K562 (cell line): ENCODE results near the gene PSMG3. TPM values are rescaled to one million over a fixed set of nuclear protein-coding genes. Genes with fewer than 3 reads are reported as not detected.

Source experiments
- CCNT2 ChIP-seq: IDR thresholded peaks from 2 replicates; pipeline ENCODE4 v1.6.1; 2011; ENCODE audit warnings: borderline replicate concordance, low read depth, mild to moderate bottlenecking, moderate library complexity, mixed read lengths, low read length; ENCODE audit not compliant: insufficient read length; ENCODE audit errors: extremely low read depth
- CREM ChIP-seq: IDR thresholded peaks from 2 replicates; pipeline ENCODE4 v1.6.1; 2014; ENCODE audit warnings: antibody characterized with exemption, low read depth
- JUND ChIP-seq, 2 experiments: IDR thresholded peaks; 2 replicates in 1 of 2; 3 replicates in 1 of 2; pipeline ENCODE4 v1.6.1; 2011; ENCODE audit warnings: borderline replicate concordance in 2 of 2, low read depth in 2 of 2, low read length in 2 of 2, improper control_type of control experiment in 1 of 2, missing biosample characterization in 1 of 2, missing genetic modification characterization in 1 of 2, missing genetic modification reagents in 1 of 2
- MEF2D ChIP-seq: conservative IDR thresholded peaks from 2 replicates; pipeline ENCODE4 v1.6.1; 2016; ENCODE audit warnings: low read depth, missing genetic modification characterization, missing compliant biosample characterization
- MEIS2 ChIP-seq: fragments of 450-650 bp; IDR thresholded peaks from 2 replicates; pipeline ENCODE4 v1.6.1; 2014; ENCODE audit warnings: mild to moderate bottlenecking; ENCODE audit not compliant: partially characterized antibody
- POLR3A ChIP-seq: IDR thresholded peaks from 2 replicates; pipeline ENCODE4 v1.6.1; 2011; ENCODE audit warnings: borderline replicate concordance, mild to moderate bottlenecking, moderate library complexity; ENCODE audit not compliant: insufficient read length, insufficient read depth; ENCODE audit errors: extremely low read depth
- ZNF318 ChIP-seq, 2 experiments: fragments of 450-650 bp; IDR thresholded peaks; 2 replicates each; pipeline ENCODE4 v1.6.1; 2016; ENCODE audit warnings: mild to moderate bottlenecking in 2 of 2, borderline replicate concordance in 1 of 2, low read depth in 1 of 2, moderate library complexity in 1 of 2
- polyA plus RNA-seq, 8 experiments: library from polyadenylated mRNA; depleted of rRNA in 4 of 8; stranded (reverse) in 5 of 8; unstranded in 3 of 8; fragments of >200 nt; fragmentation: Nextera tagmentation in 2 of 8; fragmentation: Illumina TruSeq in 1 of 8; extraction: Ambion mirVana in 2 of 8; extraction: Trizol in 1 of 8; gene quantifications; 2 replicates each; pipeline versions ENCODE4 v1.2.1 to v1.2.3, GENCODE V29; 2011 to 2014; ENCODE audit warnings: inconsistent platforms in 1 of 8, missing spikeins in 1 of 8
- total RNA-seq, 7 experiments: library from RNA; depleted of rRNA in 6 of 7; stranded (reverse); fragments of >200 nt in 6 of 7; fragmentation: Illumina TruSeq in 2 of 7; extraction: Trizol in 2 of 7; gene quantifications; 2 replicates each; pipeline versions ENCODE4 v1.2.1 to v1.2.3, GENCODE V29; 2011 to 2021; ENCODE audit warnings: low replicate concordance in 1 of 7
- TF ChIP-seq, protein P1 (sequence below): sonication (generic); formaldehyde crosslinking; IDR thresholded peaks from 2 replicates; pipeline ENCODE4 v1.8.0; 2022; ENCODE audit warnings: mild to moderate bottlenecking, missing genetic modification reagents, borderline replicate concordance

The PSMG3 gene
- total and polyA plus RNA-seq, 9 of the 15 experiments (the other 6 are each of a cell fraction or from before 2014, with no cell fraction given): 34.8 to 122 (median 80.1) TPM

GRCh38 chr7:1558181-1558811 is 11.5 kb downstream of the PSMG3 start (continued):
- TF ChIP-seq CCNT2 (no peak), MEF2D (tag) (no peak), CREM (peak; percentile 59; the same call in 1 of the 2 replicates), JUND (IDR thresholded peaks at IDR 0.05; ENCODE audit: borderline replicate concordance, low read depth, low read length) (no peak), JUND (tag; IDR thresholded peaks at IDR 0.05; ENCODE audit: borderline replicate concordance, low read depth, low read length) (peak; percentile 28; the same call in 1 of the 3 replicates), POLR3A (no peak), ZNF318 (IDR thresholded peaks at IDR 0.05; ENCODE audit: borderline replicate concordance in 1 of 2, low read depth in 1 of 2) (no peak), MEIS2 (peak; percentile 45)
- TF ChIP-seq, protein P1, sequence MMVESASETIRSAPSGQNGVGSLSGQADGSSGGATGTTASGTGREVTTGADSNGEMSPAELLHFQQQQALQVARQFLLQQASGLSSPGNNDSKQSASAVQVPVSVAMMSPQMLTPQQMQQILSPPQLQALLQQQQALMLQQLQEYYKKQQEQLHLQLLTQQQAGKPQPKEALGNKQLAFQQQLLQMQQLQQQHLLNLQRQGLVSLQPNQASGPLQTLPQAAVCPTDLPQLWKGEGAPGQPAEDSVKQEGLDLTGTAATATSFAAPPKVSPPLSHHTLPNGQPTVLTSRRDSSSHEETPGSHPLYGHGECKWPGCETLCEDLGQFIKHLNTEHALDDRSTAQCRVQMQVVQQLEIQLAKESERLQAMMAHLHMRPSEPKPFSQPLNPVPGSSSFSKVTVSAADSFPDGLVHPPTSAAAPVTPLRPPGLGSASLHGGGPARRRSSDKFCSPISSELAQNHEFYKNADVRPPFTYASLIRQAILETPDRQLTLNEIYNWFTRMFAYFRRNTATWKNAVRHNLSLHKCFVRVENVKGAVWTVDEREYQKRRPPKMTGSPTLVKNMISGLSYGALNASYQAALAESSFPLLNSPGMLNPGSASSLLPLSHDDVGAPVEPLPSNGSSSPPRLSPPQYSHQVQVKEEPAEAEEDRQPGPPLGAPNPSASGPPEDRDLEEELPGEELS (CRISPR knock-in tag): no peak
